ENCODE measurements around the gene SLC35F1.

GRCh38 chr6:118313762-118314161 lies 406.7 kb downstream of the SLC35F1 start:
- TF ChIP-seq ESRRG (CRISPR knock-in tag; IDR thresholded peaks at IDR 0.05) (no peak), SNAI2 (CRISPR knock-in tag; IDR thresholded peaks at IDR 0.05) (no peak), ZFP3 (CRISPR knock-in tag; IDR thresholded peaks at IDR 0.05) (no peak), ZC3H10 (CRISPR knock-in tag; IDR thresholded peaks at IDR 0.05) (no peak), PATZ1 (CRISPR knock-in tag; IDR thresholded peaks at IDR 0.05; ENCODE audit: borderline replicate concordance) (no peak), ISL1 (CRISPR knock-in tag; IDR thresholded peaks at IDR 0.05) (no peak), ZNF8 (CRISPR knock-in tag; IDR thresholded peaks at IDR 0.05) (no peak), RARB (CRISPR knock-in tag; IDR thresholded peaks at IDR 0.05) (no peak)
- TF ChIP-seq, protein P1, sequence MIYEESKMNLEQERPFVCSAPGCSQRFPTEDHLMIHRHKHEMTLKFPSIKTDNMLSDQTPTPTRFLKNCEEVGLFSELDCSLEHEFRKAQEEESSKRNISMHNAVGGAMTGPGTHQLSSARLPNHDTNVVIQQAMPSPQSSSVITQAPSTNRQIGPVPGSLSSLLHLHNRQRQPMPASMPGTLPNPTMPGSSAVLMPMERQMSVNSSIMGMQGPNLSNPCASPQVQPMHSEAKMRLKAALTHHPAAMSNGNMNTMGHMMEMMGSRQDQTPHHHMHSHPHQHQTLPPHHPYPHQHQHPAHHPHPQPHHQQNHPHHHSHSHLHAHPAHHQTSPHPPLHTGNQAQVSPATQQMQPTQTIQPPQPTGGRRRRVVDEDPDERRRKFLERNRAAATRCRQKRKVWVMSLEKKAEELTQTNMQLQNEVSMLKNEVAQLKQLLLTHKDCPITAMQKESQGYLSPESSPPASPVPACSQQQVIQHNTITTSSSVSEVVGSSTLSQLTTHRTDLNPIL (CRISPR knock-in tag; IDR thresholded peaks at IDR 0.05; ENCODE audit: low read depth): no peak
- TF ChIP-seq, protein P2, sequence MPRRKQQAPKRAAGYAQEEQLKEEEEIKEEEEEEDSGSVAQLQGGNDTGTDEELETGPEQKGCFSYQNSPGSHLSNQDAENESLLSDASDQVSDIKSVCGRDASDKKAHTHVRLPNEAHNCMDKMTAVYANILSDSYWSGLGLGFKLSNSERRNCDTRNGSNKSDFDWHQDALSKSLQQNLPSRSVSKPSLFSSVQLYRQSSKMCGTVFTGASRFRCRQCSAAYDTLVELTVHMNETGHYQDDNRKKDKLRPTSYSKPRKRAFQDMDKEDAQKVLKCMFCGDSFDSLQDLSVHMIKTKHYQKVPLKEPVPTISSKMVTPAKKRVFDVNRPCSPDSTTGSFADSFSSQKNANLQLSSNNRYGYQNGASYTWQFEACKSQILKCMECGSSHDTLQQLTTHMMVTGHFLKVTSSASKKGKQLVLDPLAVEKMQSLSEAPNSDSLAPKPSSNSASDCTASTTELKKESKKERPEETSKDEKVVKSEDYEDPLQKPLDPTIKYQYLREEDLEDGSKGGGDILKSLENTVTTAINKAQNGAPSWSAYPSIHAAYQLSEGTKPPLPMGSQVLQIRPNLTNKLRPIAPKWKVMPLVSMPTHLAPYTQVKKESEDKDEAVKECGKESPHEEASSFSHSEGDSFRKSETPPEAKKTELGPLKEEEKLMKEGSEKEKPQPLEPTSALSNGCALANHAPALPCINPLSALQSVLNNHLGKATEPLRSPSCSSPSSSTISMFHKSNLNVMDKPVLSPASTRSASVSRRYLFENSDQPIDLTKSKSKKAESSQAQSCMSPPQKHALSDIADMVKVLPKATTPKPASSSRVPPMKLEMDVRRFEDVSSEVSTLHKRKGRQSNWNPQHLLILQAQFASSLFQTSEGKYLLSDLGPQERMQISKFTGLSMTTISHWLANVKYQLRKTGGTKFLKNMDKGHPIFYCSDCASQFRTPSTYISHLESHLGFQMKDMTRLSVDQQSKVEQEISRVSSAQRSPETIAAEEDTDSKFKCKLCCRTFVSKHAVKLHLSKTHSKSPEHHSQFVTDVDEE (CRISPR knock-in tag; IDR thresholded peaks at IDR 0.05): no peak
- TF ChIP-seq, protein P3, sequence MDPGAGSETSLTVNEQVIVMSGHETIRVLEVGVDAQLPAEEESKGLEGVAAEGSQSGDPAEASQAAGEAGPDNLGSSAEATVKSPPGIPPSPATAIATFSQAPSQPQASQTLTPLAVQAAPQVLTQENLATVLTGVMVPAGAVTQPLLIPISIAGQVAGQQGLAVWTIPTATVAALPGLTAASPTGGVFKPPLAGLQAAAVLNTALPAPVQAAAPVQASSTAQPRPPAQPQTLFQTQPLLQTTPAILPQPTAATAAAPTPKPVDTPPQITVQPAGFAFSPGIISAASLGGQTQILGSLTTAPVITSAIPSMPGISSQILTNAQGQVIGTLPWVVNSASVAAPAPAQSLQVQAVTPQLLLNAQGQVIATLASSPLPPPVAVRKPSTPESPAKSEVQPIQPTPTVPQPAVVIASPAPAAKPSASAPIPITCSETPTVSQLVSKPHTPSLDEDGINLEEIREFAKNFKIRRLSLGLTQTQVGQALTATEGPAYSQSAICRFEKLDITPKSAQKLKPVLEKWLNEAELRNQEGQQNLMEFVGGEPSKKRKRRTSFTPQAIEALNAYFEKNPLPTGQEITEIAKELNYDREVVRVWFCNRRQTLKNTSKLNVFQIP (CRISPR knock-in tag; IDR thresholded peaks at IDR 0.05; ENCODE audit: borderline replicate concordance, low read depth): no peak
